OCI-LY3 (cell line): Measurements from ENCODE around the gene NPC1L1.
A peak's percentile ranks its signal among the peaks of the same experiment; 100 is the strongest.

ENCODE experiments used
- H2AFZ ChIP-seq: fragments of 200-600, 300-600 bp; shearing (Covaris generic); 2 replicates; pipeline ENCODE4 v1.6.0; 2014; ENCODE audit warnings: antibody characterized with exemption, low read depth, low read length
- H3K27ac ChIP-seq: fragments of 200-600, 300-600 bp; sonication (generic); 2 replicates; pipeline ENCODE4 v1.5.1; 2014; ENCODE audit warnings: mild to moderate bottlenecking, low read length, moderate library complexity, mixed read lengths
- H3K27me3 ChIP-seq: fragments of 200-600, 300-600 bp; sonication (generic); 2 replicates; pipeline ENCODE4 v1.6.1; 2014; ENCODE audit warnings: low read depth, low read length, mixed read lengths
- H3K36me3 ChIP-seq: fragments of 200-600, 300-600 bp; sonication (generic); replicated peaks from 2 replicates; pipeline ENCODE3; 2014; ENCODE audit warnings: low read depth, low read length, mixed read lengths
- H3K4me1 ChIP-seq: fragments of 300-600, 200-600 bp; sonication (generic); 2 replicates; pipeline ENCODE4 v1.6.1; 2014; ENCODE audit warnings: low read length, mixed read lengths
- H3K4me2 ChIP-seq: fragments of 200-600, 300-600 bp; sonication (generic); 2 replicates; pipeline ENCODE4 v1.6.1; 2014; ENCODE audit warnings: low read length, mixed read lengths
- H3K4me3 ChIP-seq: fragments of 300-600, 200-600 bp; sonication (generic); 2 replicates; pipeline ENCODE4 v1.5.1; 2014; ENCODE audit warnings: antibody characterized with exemption, mild to moderate bottlenecking, low read length, moderate library complexity
- H3K79me2 ChIP-seq: fragments of 300-600, 200-600 bp; shearing (Covaris generic); 2 replicates; pipeline ENCODE4 v1.6.1; 2014; ENCODE audit warnings: mild to moderate bottlenecking, low read length, mixed read lengths
- H3K9ac ChIP-seq: fragments of 300-600, 200-600 bp; shearing (Covaris generic); 2 replicates; pipeline ENCODE4 v1.6.0; 2014; ENCODE audit warnings: mild to moderate bottlenecking, low read length, moderate library complexity
- H3K9me3 ChIP-seq: fragments of 200-600, 300-600 bp; shearing (Covaris generic); 2 replicates; pipeline ENCODE4 v1.6.1; 2014; ENCODE audit warnings: low read length, mixed read lengths; ENCODE audit not compliant: insufficient read depth
- H4K20me1 ChIP-seq: fragments of 200-600, 300-600 bp; sonication (generic); 2 replicates; pipeline ENCODE4 v1.6.1; 2016; ENCODE audit warnings: low read length, mixed read lengths; ENCODE audit not compliant: insufficient read depth
- CTCF ChIP-seq: fragments of 200-600, 300-600 bp; sonication (generic); IDR thresholded peaks from 2 replicates; pipeline ENCODE4 v1.5.1; 2014; ENCODE audit warnings: antibody characterized with exemption, low read length, low read depth
- EZH2phosphoT487 ChIP-seq: fragments of 200-600 bp; shearing (Covaris generic); IDR thresholded peaks from 2 replicates; pipeline ENCODE4 v1.6.1; 2018; ENCODE audit warnings: antibody characterized with exemption, mixed run types, low read depth

NPC1L1 gene

GRCh38 chr7:44574287-44574872, 33.2 kb upstream of the NPC1L1 start:
- peak overlapping the region; percentile 28; the same call in 1 of the 2 replicates for H3K27ac ChIP-seq
- no peaks in the 10 kb centered on the region for H3K27me3 ChIP-seq
- H3K9ac ChIP-seq, result peak overlapping the region; percentile 90
- peaks cover 59% of the 10 kb centered on the region for H3K36me3 ChIP-seq
- H2AFZ ChIP-seq, result no peak overlapping the region; the same call in 1 of the 2 replicates
- H3K9me3 ChIP-seq, result no peaks in the 10 kb centered on the region
- TF ChIP-seq EZH2phosphoT487, result no peak
- no peak for TF ChIP-seq CTCF
- H3K79me2 ChIP-seq, result peaks cover 45% of the 10 kb centered on the region
- H4K20me1 ChIP-seq, result no peaks in the 10 kb centered on the region
- peak overlapping the region; percentile 83 for H3K4me2 ChIP-seq
- H3K4me3 ChIP-seq, result peak overlapping the region; percentile 90
- H3K4me1 ChIP-seq, result peaks cover 16% of the 10 kb centered on the region

GRCh38 chr7:44573464-44574286, 32.5 kb upstream of the NPC1L1 start, which contains the start of gene DDX56:
DDX56 (minus strand) TSS chr7:44573908; CDS start chr7:44573895, 13 bp downstream.
- H3K4me3 ChIP-seq, result peak within 1 kb of the TSS; percentile 90
- H3K9ac ChIP-seq, result peak within 1 kb of the TSS; percentile 90
- H3K27ac ChIP-seq, result peak within 1 kb of the TSS; percentile 54
- H3K9me3 ChIP-seq, result no peaks in the 10 kb centered on the region
- peaks cover 16% of the 10 kb centered on the region for H3K4me1 ChIP-seq
- H3K36me3 ChIP-seq, result peaks cover 60% of the 10 kb centered on the region
- H3K79me2 ChIP-seq, result peaks cover 41% of the 10 kb centered on the region
- TF ChIP-seq CTCF (no peak), EZH2phosphoT487 (no peak)
- H3K4me2 ChIP-seq, result peak within 1 kb of the TSS; percentile 93
- H3K27me3 ChIP-seq, result no peaks in the 10 kb centered on the region
- H2AFZ ChIP-seq, result peak within 1 kb of the TSS; percentile 17; the same call in 1 of the 2 replicates
- H4K20me1 ChIP-seq, result no peaks in the 10 kb centered on the region

GRCh38 chr7:44572771-44573170, 31.6 kb upstream of the NPC1L1 start:
- peaks cover 41% of the 10 kb centered on the region for H3K79me2 ChIP-seq
- H3K36me3 ChIP-seq, result peaks cover 62% of the 10 kb centered on the region
- no peak overlapping the region for H2AFZ ChIP-seq
- H3K27ac ChIP-seq, result no peak overlapping the region
- H3K9me3 ChIP-seq, result no peaks in the 10 kb centered on the region
- peak overlapping the region; percentile 93 for H3K4me2 ChIP-seq
- H3K4me3 ChIP-seq, result peak overlapping the region; percentile 90
- peaks cover 16% of the 10 kb centered on the region for H3K4me1 ChIP-seq
- H3K9ac ChIP-seq, result peak overlapping the region; percentile 90
- no peaks in the 10 kb centered on the region for H3K27me3 ChIP-seq
- TF ChIP-seq CTCF, result no peak
- no peak for TF ChIP-seq EZH2phosphoT487
- H4K20me1 ChIP-seq, result no peaks in the 10 kb centered on the region

- Histone ChIP-seq H3K27ac (no peak overlapping the region), H4K20me1 (peaks cover 4% of the 10 kb centered on the region; the same call in 1 of the 2 replicates), H3K4me2 (no peak overlapping the region)
These were observed 28.8 kb upstream of the NPC1L1 start for GRCh38 chr7:44569959-44570358.

More at GRCh38 chr7:44569959-44570358, 28.8 kb upstream of the NPC1L1 start:
- Histone ChIP-seq H3K4me3 (no peak overlapping the region), H3K79me2 (peaks cover 37% of the 10 kb centered on the region), H3K36me3 (peaks cover 70% of the 10 kb centered on the region), H3K4me1 (peaks cover 14% of the 10 kb centered on the region), H3K27me3 (no peaks in the 10 kb centered on the region), H2AFZ (no peak overlapping the region), H3K9ac (no peak overlapping the region), H3K9me3 (no peaks in the 10 kb centered on the region)
- TF ChIP-seq CTCF, result no peak
- no peak for TF ChIP-seq EZH2phosphoT487
